Heart left ventricle (tissue), 16 donors: Measurements from ENCODE around the gene SPPL2C. TPM values are rescaled to one million over a fixed set of nuclear protein-coding genes. Genes with fewer than 3 reads are reported as not detected.

Source experiments
- ATAC-seq, 4 donors: fragments of 200-7000 bp; cut with Tn5 transposase; one replicate each; pipeline ENCODE4 v1.9.1; 2020 to 2022; ENCODE audit warnings: moderate library complexity in 4 of 4, mild to moderate bottlenecking in 3 of 4, moderate number of reproducible peaks in 1 of 4
- DNase-seq, 5 donors: peaks; one replicate each; pipeline ENCODE4 v3.0.0-alpha.2; 2020
- H3K27ac ChIP-seq, 12 donors: fragments of 200-600 bp; sonication (generic) in 4 of 12; one replicate each; pipeline versions ENCODE4 v1.5.0 to v1.8.0; 2016 to 2022; ENCODE audit warnings: mild to moderate bottlenecking in 2 of 12
- H3K27me3 ChIP-seq, 9 donors: fragments of 200-600 bp; sonication (generic) in 2 of 9; one replicate each; pipeline versions ENCODE4 v1.5.1 to v1.8.0; 2016 to 2022; ENCODE audit warnings: mild to moderate bottlenecking in 3 of 9
- H3K36me3 ChIP-seq, 9 donors: fragments of 200-600 bp; sonication (generic) in 2 of 9; one replicate each; pipeline versions ENCODE4 v1.5.0 to v1.8.0; 2018 to 2022; ENCODE audit warnings: mild to moderate bottlenecking in 2 of 9
- H3K4me1 ChIP-seq, 12 donors: fragments of 200-600 bp; sonication (generic) in 4 of 12; one replicate each; pipeline versions ENCODE4 v1.5.0 to v1.8.0; 2016 to 2022; ENCODE audit warnings: mild to moderate bottlenecking in 3 of 12
- H3K4me3 ChIP-seq, 12 donors: fragments of 200-600 bp; sonication (generic) in 4 of 12; one replicate each; pipeline versions ENCODE4 v1.5.0 to v1.8.0; 2017 to 2022; ENCODE audit warnings: mild to moderate bottlenecking in 9 of 12, moderate library complexity in 4 of 12
- H3K9me3 ChIP-seq, 12 donors: fragments of 200-600 bp; sonication (generic) in 4 of 12; one replicate each; pipeline versions ENCODE4 v1.5.0 to v1.8.0; 2016 to 2022; ENCODE audit warnings: mild to moderate bottlenecking in 1 of 12
- POLR2A ChIP-seq, 2 donors: fragments of 450-650 bp; IDR thresholded peaks; one replicate each; pipeline ENCODE4 v1.6.1; 2017; ENCODE audit warnings: antibody characterized with exemption in 2 of 2, mild to moderate bottlenecking in 2 of 2, moderate library complexity in 2 of 2
- WGBS, 4 donors: extraction: QIAGEN DNeasy Blood & Tissue Kit in 2 of 4; methylation state at CpG; one replicate each; pipeline versions ENCODE4 v1.1.5 to v1.1.7; 2013 to 2018; 5-methylcytosine and 5-hydroxymethylcytosine counted together
- intact Hi-C, 10 donors: fragments of 100-400 bp; cut with DNase I; formaldehyde crosslinking; loops; one replicate each; pipeline versions ENCODE4 v1.11.1 to v1.14.2; 2022
- polyA plus RNA-seq, 2 donors: library from polyadenylated mRNA; stranded (reverse); fragments of 200-250 nt; gene quantifications; one replicate each; pipeline ENCODE4 v1.2.3, GENCODE V29; 2013
- total RNA-seq, 9 donors: library from RNA; depleted of rRNA in 2 of 9; stranded (reverse); fragments of >200 nt in 2 of 9; fragmentation: NEBNext Ultra II Directional in 3 of 9; extraction: Animal tissue kit (Norgen Biotek cat#: 25700) in 3 of 9; gene quantifications; one replicate each; pipeline versions ENCODE4 v1.1.0 to v1.2.4, GENCODE V29; 2016 to 2023
- TF ChIP-seq, protein P1 (sequence below), 12 donors: fragments of 200-600 bp; sonication (generic) in 4 of 12; IDR thresholded peaks; one replicate each; pipeline versions ENCODE4 v1.5.0 to v1.8.0; 2018 to 2022; ENCODE audit warnings: antibody characterized with exemption in 12 of 12, mild to moderate bottlenecking in 5 of 12
- donor health status: ischemic (EF 13 %, LVEDD 7.1; RV severe dilation, severe dysfunction).
- donor health status: healthy with polysubstance abuse.
- donor health status: DM: no; HTN: yes; CAD: no.
- donor health status: DM: no; HTN: no; CAD: no.
- donor health status: ischemic (EF 25% LVEDD 6.9; RV normal size, moderate dysfunction).
- donor health status: ischemic (EF 25% LVEDD 5.7; RV mildly dilated, moderate dysfunction).
- donor health status: healthy.
- donor health status: DM: yes; HTN: yes; CAD: no.
- donor health status: ischemic (EF 35%, LVEDD 5.7; RV mildly dilated, moderate dysfunction).
- donor health status: nonischemic (EF 11% LVEDD 7.7; RV severe dilation, severe dysfunction).
- donor health status: DM: yes; HTN: yes; CAD: no.
- donor health status: PGD.
- donor health status: ischemic (EF 29% LVEDD 5.4; RV normal size, mild dysfunction).
- donor health status: nonischemic (EF 23%, LVEDD 6.1; RV moderate dilation, normal function).

The SPPL2C gene
- total and polyA plus RNA-seq, 11 donors, result not detected

DNA sequence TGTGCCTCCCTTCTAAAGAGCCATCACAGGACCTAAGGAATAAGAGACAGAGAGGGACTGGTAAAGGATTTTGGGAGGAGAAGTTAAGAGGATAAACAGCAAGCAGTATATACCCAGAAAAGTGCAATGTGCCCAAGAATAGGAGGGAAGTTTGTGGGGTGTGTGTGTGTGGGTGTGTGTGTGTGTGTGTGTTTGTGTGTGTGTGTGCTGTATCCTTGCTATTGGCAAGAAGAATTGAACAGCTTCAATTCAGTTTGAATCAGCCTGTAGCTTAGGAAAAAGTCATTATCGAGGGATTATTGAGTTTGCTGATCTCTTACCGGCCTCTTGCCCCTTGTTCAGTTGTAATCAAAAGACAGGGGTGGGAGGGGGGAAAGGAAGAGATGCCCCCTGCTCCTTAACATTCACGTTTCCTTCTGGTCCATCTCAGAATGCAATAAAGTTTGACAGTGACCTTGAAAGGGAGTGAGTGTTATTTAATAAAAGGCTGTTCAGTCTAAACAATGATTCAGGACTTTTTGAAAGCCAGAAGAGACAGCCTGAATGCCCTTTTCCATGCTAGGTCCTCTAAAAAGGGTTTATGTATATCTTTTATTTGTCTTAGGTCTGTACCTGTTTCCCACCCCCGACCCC lies 25.8 kb downstream of the SPPL2C start:
- ATAC-seq (no peak), DNase-seq (no peak)
- Histone ChIP-seq H3K4me3 (no peak overlapping the region), H3K27me3 (peaks cover 0 to 33% (median 5%) of the 10 kb centered on the region in 9 donors), H3K27ac (no peak overlapping the region), H3K9me3 (no peaks in the 10 kb centered on the region), H3K4me1 (no peaks in the 10 kb centered on the region), H3K36me3 (no peaks in the 10 kb centered on the region)
- intact Hi-C loops, result no loop called here
- TF ChIP-seq, protein P1, sequence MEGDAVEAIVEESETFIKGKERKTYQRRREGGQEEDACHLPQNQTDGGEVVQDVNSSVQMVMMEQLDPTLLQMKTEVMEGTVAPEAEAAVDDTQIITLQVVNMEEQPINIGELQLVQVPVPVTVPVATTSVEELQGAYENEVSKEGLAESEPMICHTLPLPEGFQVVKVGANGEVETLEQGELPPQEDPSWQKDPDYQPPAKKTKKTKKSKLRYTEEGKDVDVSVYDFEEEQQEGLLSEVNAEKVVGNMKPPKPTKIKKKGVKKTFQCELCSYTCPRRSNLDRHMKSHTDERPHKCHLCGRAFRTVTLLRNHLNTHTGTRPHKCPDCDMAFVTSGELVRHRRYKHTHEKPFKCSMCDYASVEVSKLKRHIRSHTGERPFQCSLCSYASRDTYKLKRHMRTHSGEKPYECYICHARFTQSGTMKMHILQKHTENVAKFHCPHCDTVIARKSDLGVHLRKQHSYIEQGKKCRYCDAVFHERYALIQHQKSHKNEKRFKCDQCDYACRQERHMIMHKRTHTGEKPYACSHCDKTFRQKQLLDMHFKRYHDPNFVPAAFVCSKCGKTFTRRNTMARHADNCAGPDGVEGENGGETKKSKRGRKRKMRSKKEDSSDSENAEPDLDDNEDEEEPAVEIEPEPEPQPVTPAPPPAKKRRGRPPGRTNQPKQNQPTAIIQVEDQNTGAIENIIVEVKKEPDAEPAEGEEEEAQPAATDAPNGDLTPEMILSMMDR (IDR thresholded peaks at IDR 0.05), result no peak
- no peak for TF ChIP-seq POLR2A (IDR thresholded peaks at IDR 0.05)
- 43 to 60% (median 49%) methylated on average over 4 of the region's 4 CpGs for WGBS, 4 donors

DNA sequence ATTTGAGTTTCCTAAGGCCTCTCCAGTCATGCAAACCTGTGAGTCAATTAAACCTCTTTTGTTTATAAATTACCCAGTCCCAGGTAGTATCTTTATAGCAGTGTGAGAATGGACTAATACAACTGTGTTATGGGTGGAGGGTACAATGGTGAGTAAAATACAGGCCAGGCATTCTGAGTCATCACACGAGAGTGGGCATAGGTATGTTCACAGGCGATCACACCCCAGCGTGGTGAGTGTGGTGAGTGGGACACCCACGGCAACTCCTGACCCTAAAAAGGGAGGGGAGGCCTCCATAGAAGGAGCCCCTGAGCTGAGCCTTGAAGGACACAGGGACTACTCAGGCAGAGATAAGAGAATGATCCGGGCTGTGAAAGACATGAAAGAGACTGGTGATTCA lies 27.0 kb downstream of the SPPL2C start:
- no peaks in the 10 kb centered on the region for H3K36me3 ChIP-seq
- no peak overlapping the region for H3K27ac ChIP-seq
- H3K4me1 ChIP-seq, result no peaks in the 10 kb centered on the region
- H3K4me3 ChIP-seq, result no peak overlapping the region
- ATAC-seq (no peak), DNase-seq (no peak)
- no peaks in the 10 kb centered on the region for H3K9me3 ChIP-seq
- no peak for TF ChIP-seq POLR2A (IDR thresholded peaks at IDR 0.05)
- TF ChIP-seq, protein P1 (IDR thresholded peaks at IDR 0.05), result no peak
- WGBS, 4 donors, result 74 to 82% (median 78%) methylated on average over 5 of the region's 5 CpGs
- peaks cover 0 to 30% (median 0%) of the 10 kb centered on the region in 9 donors for H3K27me3 ChIP-seq
- intact Hi-C loops, result no loop called here

DNA sequence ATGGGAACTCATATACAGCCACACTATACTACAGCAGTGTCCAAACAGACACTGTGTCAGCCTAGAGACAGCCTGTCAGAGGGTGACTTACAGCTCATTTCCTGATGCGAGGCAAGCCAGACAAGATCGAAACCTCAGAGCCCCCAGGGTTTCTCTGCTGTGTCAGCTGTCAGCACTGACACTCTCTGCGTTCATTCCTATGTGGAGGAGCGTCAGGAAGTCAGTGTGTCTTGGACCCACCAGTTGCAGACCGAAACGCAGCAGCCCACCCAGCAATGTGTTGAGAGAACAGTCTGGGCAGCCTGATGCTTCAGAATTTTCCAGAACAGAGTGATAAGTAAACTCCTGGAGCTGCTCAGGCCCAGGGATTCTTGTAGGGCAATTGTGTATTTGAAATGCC lies 29.0 kb downstream of the SPPL2C start:
- ATAC-seq (no peak), DNase-seq (no peak)
- Histone ChIP-seq H3K27ac (no peak overlapping the region), H3K4me3 (no peak overlapping the region), H3K9me3 (peaks cover 0 to 5% (median 0%) of the 10 kb centered on the region in 12 donors), H3K36me3 (no peaks in the 10 kb centered on the region), H3K27me3 (peaks cover 0 to 30% (median 0%) of the 10 kb centered on the region in 9 donors), H3K4me1 (no peaks in the 10 kb centered on the region)
- WGBS, 4 donors, result 12 to 33% (median 13%) methylated on average over 6 of the region's 6 CpGs
- intact Hi-C loops, result no loop called here
- TF ChIP-seq, protein P1 (IDR thresholded peaks at IDR 0.05), result no peak
- TF ChIP-seq POLR2A (IDR thresholded peaks at IDR 0.05), result no peak

DNA sequence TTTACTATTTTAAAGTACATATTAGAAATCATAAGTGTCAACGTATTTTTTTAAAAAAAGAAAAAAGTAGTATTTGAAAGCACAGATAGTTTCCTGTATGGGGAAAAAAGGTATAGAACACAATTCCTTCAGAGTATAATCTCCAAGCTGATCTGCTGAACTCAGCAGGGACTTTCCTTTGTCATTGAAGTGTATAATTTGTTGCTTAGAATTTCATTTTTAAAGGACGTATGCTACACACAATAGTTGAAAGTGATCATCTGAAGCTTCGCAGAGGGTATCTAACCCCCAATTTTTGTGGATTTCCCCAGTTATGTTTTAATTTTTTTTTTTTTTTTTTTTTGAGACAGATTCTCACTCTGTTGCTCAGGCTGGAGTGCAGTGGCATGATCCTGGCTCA lies 29.5 kb downstream of the SPPL2C start:
- intact Hi-C loops, result no loop called here
- Histone ChIP-seq H3K4me1 (no peaks in the 10 kb centered on the region), H3K9me3 (peaks cover 0 to 5% (median 0%) of the 10 kb centered on the region in 12 donors), H3K27me3 (peaks cover 0 to 30% (median 0%) of the 10 kb centered on the region in 9 donors), H3K4me3 (no peak overlapping the region), H3K27ac (no peak overlapping the region), H3K36me3 (no peaks in the 10 kb centered on the region)
- 64 to 67% (median 67%) methylated on average over 3 of the region's 3 CpGs for WGBS, 4 donors
- ATAC-seq (no peak), DNase-seq (no peak)
- TF ChIP-seq POLR2A (IDR thresholded peaks at IDR 0.05), result no peak
- TF ChIP-seq, protein P1 (IDR thresholded peaks at IDR 0.05), result no peak
